Activated naive CD8-positive, alpha-beta T cell treated with anti-CD3 and anti-CD28 coated beads for 36 hours (primary cell): ENCODE data around the gene NOTO. TPM values are rescaled to one million over a fixed set of nuclear protein-coding genes. Genes with fewer than 3 reads are reported as not detected.

ENCODE experiments used
- DNase-seq: peaks from one replicate; pipeline ENCODE4 v3.0.0; 2021
- H3K27ac Mint-ChIP-seq: one replicate; pipeline ENCODE4 v1.8.0; 2022; ENCODE audit warnings: mild to moderate bottlenecking, moderate library complexity, mixed read lengths
- H3K27me3 Mint-ChIP-seq: one replicate; pipeline ENCODE4 v1.8.0; 2022; ENCODE audit warnings: mild to moderate bottlenecking, mixed read lengths
- H3K36me3 Mint-ChIP-seq: one replicate; pipeline ENCODE4 v1.8.0; 2021; ENCODE audit warnings: mild to moderate bottlenecking, mixed read lengths
- H3K4me1 Mint-ChIP-seq: one replicate; pipeline ENCODE4 v1.8.0; 2021; ENCODE audit warnings: mixed read lengths
- H3K4me3 Mint-ChIP-seq: one replicate; pipeline ENCODE4 v1.8.0; 2022; ENCODE audit warnings: mild to moderate bottlenecking, moderate library complexity, mixed read lengths
- H3K9me3 Mint-ChIP-seq: one replicate; pipeline ENCODE4 v1.8.0; 2022; ENCODE audit warnings: mixed read lengths
- total RNA-seq, 2 experiments: library from RNA; stranded (reverse); gene quantifications; one replicate each; pipeline ENCODE4 v1.2.3, GENCODE V29; 2021

Gene NOTO
- total RNA-seq, 2 experiments from 2014 or later: not detected

- H3K9me3 Mint-ChIP-seq: no peaks in the 10 kb centered on the region
- H3K4me1 Mint-ChIP-seq: peaks cover 3% of the 10 kb centered on the region
- no peak for DNase-seq
- no peaks in the 10 kb centered on the region for H3K27me3 Mint-ChIP-seq
- no peak overlapping the region for H3K4me3 Mint-ChIP-seq
- H3K27ac Mint-ChIP-seq: no peak overlapping the region
- peaks cover 10% of the 10 kb centered on the region for H3K36me3 Mint-ChIP-seq
Observed at GRCh38 chr2:73255907-73256617, 53.7 kb downstream of the NOTO start.

- H3K9me3 Mint-ChIP-seq: no peaks in the 10 kb centered on the region
- no peak overlapping the region for H3K4me3 Mint-ChIP-seq
- H3K4me1 Mint-ChIP-seq: peaks cover 3% of the 10 kb centered on the region
- H3K27ac Mint-ChIP-seq: no peak overlapping the region
- DNase-seq: no peak
- peaks cover 9% of the 10 kb centered on the region for H3K36me3 Mint-ChIP-seq
- no peaks in the 10 kb centered on the region for H3K27me3 Mint-ChIP-seq
Observed at GRCh38 chr2:73256618-73256922, 54.2 kb downstream of the NOTO start.

GRCh38 chr2:73257021-73257420 lies 54.6 kb downstream of the NOTO start:
- Mint-ChIP-seq H3K4me3 (no peak overlapping the region), H3K36me3 (peaks cover 9% of the 10 kb centered on the region), H3K9me3 (no peaks in the 10 kb centered on the region), H3K27me3 (no peaks in the 10 kb centered on the region), H3K4me1 (peaks cover 2% of the 10 kb centered on the region), H3K27ac (no peak overlapping the region)
- DNase-seq: no peak

- H3K4me3 Mint-ChIP-seq: no peak overlapping the region
- DNase-seq: no peak
- no peaks in the 10 kb centered on the region for H3K27me3 Mint-ChIP-seq
- no peak overlapping the region for H3K27ac Mint-ChIP-seq
- H3K36me3 Mint-ChIP-seq: peaks cover 9% of the 10 kb centered on the region
- H3K4me1 Mint-ChIP-seq: no peaks in the 10 kb centered on the region
- H3K9me3 Mint-ChIP-seq: no peaks in the 10 kb centered on the region
Observed at GRCh38 chr2:73257425-73258125, 55.2 kb downstream of the NOTO start.

GRCh38 chr2:73258186-73258912 lies 56.0 kb downstream of the NOTO start:
- no peaks in the 10 kb centered on the region for H3K9me3 Mint-ChIP-seq
- no peak overlapping the region for H3K4me3 Mint-ChIP-seq
- no peaks in the 10 kb centered on the region for H3K4me1 Mint-ChIP-seq
- H3K27ac Mint-ChIP-seq: no peak overlapping the region
- no peaks in the 10 kb centered on the region for H3K27me3 Mint-ChIP-seq
- peaks cover 7% of the 10 kb centered on the region for H3K36me3 Mint-ChIP-seq
- no peak for DNase-seq

- H3K27ac Mint-ChIP-seq: no peak overlapping the region
- DNase-seq: no peak
- no peak overlapping the region for H3K4me3 Mint-ChIP-seq
- H3K36me3 Mint-ChIP-seq: peaks cover 7% of the 10 kb centered on the region
- no peaks in the 10 kb centered on the region for H3K4me1 Mint-ChIP-seq
- H3K9me3 Mint-ChIP-seq: no peaks in the 10 kb centered on the region
- H3K27me3 Mint-ChIP-seq: no peaks in the 10 kb centered on the region
Observed at GRCh38 chr2:73258913-73259215, 56.5 kb downstream of the NOTO start.

- no peak overlapping the region for H3K4me3 Mint-ChIP-seq
- no peak for DNase-seq
- no peaks in the 10 kb centered on the region for H3K27me3 Mint-ChIP-seq
- no peaks in the 10 kb centered on the region for H3K9me3 Mint-ChIP-seq
- H3K4me1 Mint-ChIP-seq: no peaks in the 10 kb centered on the region
- no peak overlapping the region for H3K27ac Mint-ChIP-seq
- H3K36me3 Mint-ChIP-seq: peaks cover 10% of the 10 kb centered on the region
Observed at GRCh38 chr2:73259276-73259675, 56.9 kb downstream of the NOTO start.

GRCh38 chr2:73259704-73260337 lies 57.4 kb downstream of the NOTO start:
- no peak for DNase-seq
- Mint-ChIP-seq H3K27me3 (no peaks in the 10 kb centered on the region), H3K27ac (no peak overlapping the region), H3K4me3 (no peak overlapping the region), H3K9me3 (no peaks in the 10 kb centered on the region), H3K4me1 (no peaks in the 10 kb centered on the region), H3K36me3 (peaks cover 9% of the 10 kb centered on the region)

- Mint-ChIP-seq H3K27me3 (no peaks in the 10 kb centered on the region), H3K4me3 (no peak overlapping the region), H3K36me3 (peaks cover 9% of the 10 kb centered on the region), H3K27ac (no peak overlapping the region), H3K4me1 (no peaks in the 10 kb centered on the region), H3K9me3 (no peaks in the 10 kb centered on the region)
- no peak for DNase-seq
Observed at GRCh38 chr2:73260338-73260984, 58.1 kb downstream of the NOTO start.

Other genes starting within 250 kb of the NOTO start
- gene SFXN5, start 130.9 kb upstream of the NOTO start, total RNA-seq: 10 to 100 TPM in 1 of 2 experiments, 1 to 10 TPM in 1; 8.3 to 10.8 TPM
- gene RAB11FIP5, start 89.6 kb upstream of the NOTO start, total RNA-seq: 1 to 10 TPM; 4.0 to 4.3 TPM
- 10 to 100 TPM; 42.4 to 44.1 TPM for gene SMYD5, start 11.7 kb downstream of the NOTO start, total RNA-seq
- gene PRADC1, start 30.7 kb downstream of the NOTO start, total RNA-seq: 10 to 100 TPM; 19.6 to 20.9 TPM
- gene CCT7, start 31.7 kb downstream of the NOTO start, total RNA-seq: 100 to 1,000 TPM; 719 to 732 TPM
- 10 to 100 TPM; 45.7 to 45.8 TPM for gene FBXO41, start 81.9 kb downstream of the NOTO start, total RNA-seq
- gene EGR4, start 91.0 kb downstream of the NOTO start, total RNA-seq: under 1 TPM; 0.41 to 0.44 TPM
- 10 to 100 TPM; 18.3 to 23.5 TPM for gene ALMS1, start 183.3 kb downstream of the NOTO start, total RNA-seq